ENCODE data around the gene EGLN2. TPM values are rescaled to one million over a fixed set of nuclear protein-coding genes. Genes with fewer than 3 reads are reported as not detected.
"Not testable (repeated sequence)": the region's sequence is repeated elsewhere in the genome, so short reads cannot be mapped to it uniquely, and the experiment has no call there.

The EGLN2 gene
- total RNA-seq, 1 donor from 2014 or later, result 65.8 TPM

- no peak for DNase-seq (ENCODE audit: low read depth)
These were observed 16.2 kb downstream of the EGLN2 start for GRCh38 chr19:40815223-40815622.

DNA sequence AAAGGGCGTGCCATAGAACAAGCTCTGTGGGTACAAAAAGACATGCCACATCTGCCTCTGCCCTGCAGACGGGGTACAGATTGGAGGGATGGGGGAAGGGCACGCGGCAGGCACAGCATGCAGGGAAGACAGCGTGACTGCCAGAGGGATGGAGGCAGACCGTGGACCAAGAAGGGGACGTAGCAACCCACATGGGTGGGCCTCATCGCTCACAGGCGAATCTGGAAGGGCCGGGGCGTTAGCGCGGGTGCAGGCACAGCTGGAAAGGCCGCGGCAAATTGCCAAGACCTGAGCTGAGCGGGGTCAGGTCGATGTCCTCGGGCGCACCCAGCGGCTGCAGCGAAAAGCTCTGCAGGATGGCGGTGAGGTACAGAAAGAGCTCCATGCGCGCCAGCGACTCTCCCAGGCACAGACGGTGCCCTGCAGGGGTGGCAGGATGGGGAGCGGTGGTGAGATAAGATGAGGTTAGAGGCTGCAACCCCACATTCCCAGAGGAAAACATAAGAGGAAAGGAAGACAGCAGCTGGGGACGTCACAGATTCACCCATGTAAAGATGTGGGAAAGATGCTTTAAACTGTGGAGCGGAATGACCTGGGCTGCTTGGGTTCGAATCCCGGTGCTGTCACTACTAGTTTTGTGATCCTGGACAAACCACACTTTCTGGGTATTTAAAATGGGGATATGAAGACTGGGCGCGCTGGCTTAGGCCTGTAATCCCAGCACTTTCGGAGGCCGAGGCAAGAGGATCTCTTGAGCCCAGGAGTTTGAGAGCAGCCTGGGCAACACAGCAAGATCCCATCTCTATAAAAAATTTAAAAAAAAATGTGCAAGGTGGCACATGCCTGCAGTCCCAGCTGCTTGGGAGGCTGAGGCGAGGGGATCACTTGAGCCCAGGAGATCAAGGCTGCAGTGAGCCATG lies 19.7 kb downstream of the EGLN2 start:
- DNase-seq (ENCODE audit: low read depth), result peak; percentile 58

- peak; percentile 59 for DNase-seq (ENCODE audit: low read depth)
These were observed 20.7 kb downstream of the EGLN2 start for GRCh38 chr19:40819479-40820234.

DNA sequence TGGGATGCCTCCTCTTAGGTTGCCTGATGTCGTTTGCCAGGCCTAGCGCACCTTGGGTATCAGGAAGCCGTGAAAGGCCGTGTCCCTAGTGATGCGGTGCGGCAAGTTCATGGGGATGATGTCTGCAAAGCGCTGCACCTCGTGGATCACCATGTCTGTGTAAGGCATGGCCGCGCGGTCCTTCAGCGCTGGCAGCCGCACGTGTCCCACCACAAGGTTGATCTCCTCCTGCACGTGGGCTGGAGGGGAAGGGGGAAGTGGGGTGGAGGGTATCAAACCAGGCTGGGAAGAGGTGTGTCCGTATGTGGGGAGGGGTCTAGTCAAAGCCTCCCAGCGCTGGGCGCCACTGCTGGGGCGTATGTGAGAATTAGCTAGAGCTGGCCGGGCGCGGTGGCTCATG lies 23.2 kb downstream of the EGLN2 start:
- DNase-seq (ENCODE audit: low read depth), result no peak

DNA sequence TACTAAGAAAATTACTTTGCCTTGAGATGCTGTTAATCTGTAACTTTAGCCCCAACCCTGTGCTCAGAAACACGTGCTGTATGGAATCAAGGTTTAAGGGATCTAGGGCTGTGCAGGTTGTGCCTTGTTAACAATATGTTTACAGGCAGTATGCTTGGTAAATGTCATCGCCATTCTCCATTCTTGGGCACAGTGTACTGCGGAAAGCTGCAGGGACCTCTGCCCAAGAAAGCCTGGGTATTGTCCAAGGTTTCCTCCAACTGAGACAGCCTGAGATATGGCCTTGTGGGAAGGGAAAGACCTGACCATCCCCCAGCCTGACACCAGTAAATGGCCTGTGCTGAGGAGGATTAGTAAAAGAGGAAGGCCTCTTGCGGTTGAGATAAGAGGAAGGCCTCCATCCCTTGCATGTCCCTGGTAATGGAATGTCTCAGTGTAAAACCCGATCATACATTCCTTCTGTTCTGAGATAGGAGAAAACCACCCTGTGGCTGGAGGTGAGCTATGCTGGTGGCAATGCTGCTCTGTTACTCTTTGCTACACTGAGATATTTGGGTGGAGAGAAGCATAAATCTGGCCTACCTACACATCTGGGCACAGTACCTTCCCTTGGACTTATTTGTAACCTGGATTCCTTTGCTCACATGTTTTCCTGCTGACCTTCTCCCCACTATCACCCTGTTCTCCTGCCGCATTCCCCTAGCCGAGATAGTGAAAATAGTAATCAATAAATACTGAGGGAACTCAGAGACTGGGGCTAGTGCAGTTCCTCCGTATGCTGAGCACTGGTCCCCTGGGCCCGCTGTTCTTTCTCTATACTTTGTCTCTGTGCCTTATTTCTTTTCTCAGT lies 23.9 kb downstream of the EGLN2 start:
- not testable (repeated sequence) for DNase-seq (ENCODE audit: low read depth)

DNA sequence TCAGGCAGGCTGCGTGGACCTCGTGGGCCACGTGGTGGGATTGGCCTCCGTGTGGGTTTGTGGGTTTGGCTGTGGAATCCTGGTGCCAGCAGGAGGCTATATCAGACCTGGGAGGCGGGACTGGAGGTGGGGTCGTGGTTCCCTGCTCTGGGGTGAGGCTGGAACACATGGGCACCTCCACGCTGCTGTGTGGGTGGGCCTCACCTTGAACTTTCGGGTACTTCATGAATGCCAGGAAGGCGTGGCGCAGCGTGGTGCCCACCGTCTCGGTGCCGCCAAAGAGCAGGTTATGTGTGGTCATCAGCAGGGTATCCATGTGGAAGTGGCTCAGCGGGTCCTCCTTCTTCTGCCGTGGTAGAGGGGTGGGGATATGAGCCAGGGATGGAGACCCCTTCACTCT lies 25.9 kb downstream of the EGLN2 start:
- DNase-seq (ENCODE audit: low read depth), result not testable (repeated sequence)

GRCh38 chr19:40825460-40826095 lies 26.6 kb downstream of the EGLN2 start:
- not testable (repeated sequence) for DNase-seq (ENCODE audit: low read depth)

DNA sequence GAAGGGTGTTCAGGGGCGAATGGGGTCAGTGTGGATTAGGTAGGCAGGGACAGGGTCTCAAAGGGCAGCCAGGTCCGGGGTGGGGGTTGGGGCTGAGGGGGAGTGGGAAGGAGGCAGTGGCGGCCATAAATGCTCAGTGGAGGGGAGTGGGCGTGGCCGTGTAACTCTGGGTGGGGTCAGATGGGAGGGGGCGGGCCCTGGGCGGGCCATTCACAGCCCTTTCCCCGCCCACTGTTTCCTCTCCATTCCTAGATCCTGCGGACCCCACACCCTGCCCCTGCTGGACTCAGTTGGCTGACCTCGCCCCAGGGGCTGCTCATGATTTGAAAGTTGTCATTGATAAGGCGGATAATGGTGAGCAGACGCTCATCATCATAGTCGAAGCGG lies 27.3 kb downstream of the EGLN2 start:
- not testable (repeated sequence) for DNase-seq (ENCODE audit: low read depth)

DNA sequence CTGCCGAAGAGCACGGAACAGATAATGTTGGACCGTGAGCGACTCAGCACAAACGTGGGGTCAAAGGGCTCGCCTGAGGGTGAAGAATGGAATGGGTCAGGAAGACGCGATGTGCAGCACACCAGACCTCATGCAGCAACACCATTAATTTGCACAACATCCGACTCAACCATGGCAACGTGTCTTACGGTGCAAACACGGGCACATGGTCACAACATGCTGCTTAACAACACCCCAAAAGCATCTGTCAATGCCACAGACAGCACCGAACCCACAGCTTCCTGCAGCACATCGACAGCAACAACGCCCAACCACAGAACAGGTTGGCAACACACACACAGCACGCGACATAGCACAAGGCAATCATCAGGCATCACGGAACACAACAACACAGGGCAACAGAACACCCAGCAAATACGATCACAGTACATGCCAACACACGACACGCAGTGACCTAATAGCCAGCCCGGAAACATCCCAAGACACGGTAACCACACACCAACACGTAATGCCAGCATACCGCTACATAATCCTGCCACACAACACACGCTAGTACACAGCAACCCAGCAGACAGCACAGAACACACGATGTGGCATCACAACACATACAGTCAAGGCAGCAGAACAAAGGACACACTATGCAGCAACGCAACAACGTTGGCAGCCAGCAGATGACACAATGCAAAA lies 27.9 kb downstream of the EGLN2 start:
- not testable (repeated sequence) for DNase-seq (ENCODE audit: low read depth)

DNA sequence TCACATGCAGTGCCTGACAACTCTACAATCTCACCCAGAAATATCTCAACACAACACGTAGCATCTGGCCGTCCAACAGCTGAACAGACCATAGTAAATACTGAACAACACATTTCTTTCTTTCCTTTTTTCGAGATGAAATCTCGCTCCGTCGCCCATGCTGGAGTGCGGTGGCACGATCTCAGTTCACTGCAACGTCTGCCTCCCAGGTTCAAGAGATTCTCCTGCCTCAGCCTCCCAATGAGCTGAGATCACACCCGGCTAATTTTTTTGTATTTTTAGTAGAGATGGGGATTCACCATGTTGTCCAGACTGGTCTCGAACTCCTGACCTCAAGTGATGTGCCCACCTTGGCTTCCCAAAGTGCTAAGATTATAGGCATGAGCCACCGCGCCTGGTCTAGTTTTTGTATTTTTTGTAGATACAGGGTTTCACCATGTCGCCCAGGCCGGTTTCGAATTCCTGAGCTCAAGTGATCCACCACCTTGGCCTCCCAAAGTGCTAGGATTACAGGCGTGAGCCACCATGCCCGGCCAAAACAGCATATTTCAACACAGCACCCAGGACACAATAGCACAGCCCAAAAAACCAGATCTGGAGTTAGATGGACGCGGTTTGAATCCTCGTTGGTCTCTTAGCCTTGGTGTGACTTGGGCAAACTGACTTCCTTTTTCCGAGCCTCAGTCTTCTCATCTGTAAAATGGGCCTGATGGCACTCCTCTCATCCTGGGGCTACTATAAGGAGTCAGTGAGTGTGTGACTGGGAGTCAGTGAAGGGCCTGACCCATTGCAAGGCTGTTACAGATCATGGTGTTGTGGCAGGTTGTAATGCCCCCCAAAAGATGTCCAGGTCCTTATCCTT lies 28.6 kb downstream of the EGLN2 start:
- DNase-seq (ENCODE audit: low read depth), result no peak

DNA sequence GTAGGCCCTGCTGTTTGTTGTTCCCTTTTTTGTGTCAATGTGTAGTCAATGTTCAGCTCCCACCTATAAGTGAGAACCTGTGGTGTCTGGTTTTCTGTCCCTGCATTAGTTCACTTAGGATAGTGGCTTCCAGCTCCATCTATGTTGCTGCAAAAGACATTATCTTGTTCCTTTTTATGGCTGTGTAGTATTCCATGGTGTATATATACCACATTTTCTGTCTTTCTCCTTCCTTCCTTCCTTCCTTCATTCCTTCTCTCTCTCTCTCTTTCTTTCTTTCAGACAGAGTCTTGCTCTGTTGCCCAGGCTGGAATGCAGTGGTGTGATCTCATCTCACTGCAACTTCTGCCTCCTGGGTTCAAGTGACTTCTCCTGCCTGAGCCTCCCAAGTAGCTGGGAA lies 30.2 kb downstream of the EGLN2 start:
- DNase-seq (ENCODE audit: low read depth), result no peak

GRCh38 chr19:40830741-40831140 lies 31.8 kb downstream of the EGLN2 start:
- not testable (repeated sequence) for DNase-seq (ENCODE audit: low read depth)

GRCh38 chr19:40831502-40832430 lies 32.8 kb downstream of the EGLN2 start:
- peak; percentile 92 for DNase-seq (ENCODE audit: low read depth)

- DNase-seq (ENCODE audit: low read depth), result not testable (repeated sequence)
These were observed 33.4 kb downstream of the EGLN2 start for GRCh38 chr19:40832431-40832790.

GRCh38 chr19:40833728-40834533 lies 34.9 kb downstream of the EGLN2 start:
- not testable (repeated sequence) for DNase-seq (ENCODE audit: low read depth)

DNA sequence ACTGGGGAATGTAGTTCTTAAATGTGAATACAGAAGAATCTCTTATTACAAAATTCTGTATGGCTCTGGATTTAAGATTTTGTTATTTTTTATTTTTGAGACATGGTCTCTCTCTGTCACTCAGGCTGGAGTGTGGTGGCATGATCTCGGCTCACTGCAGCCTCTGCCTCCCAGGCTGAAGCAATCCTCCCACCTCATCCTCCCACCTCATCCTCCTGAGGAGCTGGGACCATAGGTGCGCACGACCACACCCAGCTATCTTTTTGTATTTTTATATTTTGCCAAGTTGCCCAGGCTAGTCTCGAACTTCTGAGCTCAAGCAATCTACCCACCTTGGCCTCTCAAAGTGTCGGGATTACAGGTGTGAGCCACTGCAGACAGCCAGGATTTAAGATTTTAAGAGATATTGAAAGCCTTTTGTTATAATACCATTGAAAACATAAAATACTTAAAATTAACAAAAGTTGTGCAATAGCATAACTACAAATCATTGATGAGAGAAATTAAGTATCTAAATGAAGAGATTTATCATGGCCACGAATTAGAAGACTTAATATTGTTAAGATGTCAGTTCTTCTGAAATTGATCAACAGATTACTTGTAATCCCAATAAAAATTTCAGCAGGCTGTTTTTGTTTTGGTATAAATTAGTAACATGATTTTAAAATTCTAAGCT lies 37.9 kb downstream of the EGLN2 start:
- no peak for DNase-seq (ENCODE audit: low read depth)

- DNase-seq (ENCODE audit: low read depth), result not testable (repeated sequence)
These were observed 39.5 kb downstream of the EGLN2 start for GRCh38 chr19:40838477-40838876.

Measured in myocyte (in vitro differentiated cells).